Activated T-helper 1 cell treated with anti-CD3 and anti-CD28 coated beads, Interleukin-12 subunit alpha, Interleukin-12 subunit beta, Interleukin-2, Interleukin-4 antibody, amounts not matched to agents 30 ng/mL and 10 ng/mL and 1 ng/mL, durations not matched to agents 14 hours and 24 hours and 36 hours (primary cell): ENCODE measurements around the gene TFIP11. TPM values are rescaled to one million over a fixed set of nuclear protein-coding genes. Genes with fewer than 3 reads are reported as not detected.

Source experiments
- DNase-seq: peaks from one replicate; pipeline ENCODE4 v3.0.0; 2021; ENCODE audit warnings: low spot score
- H3K27ac Mint-ChIP-seq: one replicate; pipeline ENCODE4 v1.8.0; 2021; ENCODE audit warnings: mild to moderate bottlenecking, mixed read lengths
- H3K27me3 Mint-ChIP-seq: one replicate; pipeline ENCODE4 v1.8.0; 2022; ENCODE audit warnings: mild to moderate bottlenecking, moderate library complexity, mixed read lengths; ENCODE audit not compliant: insufficient read depth
- H3K36me3 Mint-ChIP-seq: one replicate; pipeline ENCODE4 v1.8.0; 2021; ENCODE audit warnings: low read depth, mixed read lengths
- H3K4me1 Mint-ChIP-seq: one replicate; pipeline ENCODE4 v1.8.0; 2021; ENCODE audit warnings: low read depth, mixed read lengths
- H3K4me3 Mint-ChIP-seq: one replicate; pipeline ENCODE4 v1.8.0; 2021; ENCODE audit warnings: mild to moderate bottlenecking, moderate library complexity, mixed read lengths
- H3K9me3 Mint-ChIP-seq: one replicate; pipeline ENCODE4 v1.8.0; 2021; ENCODE audit warnings: mixed read lengths
- intact Hi-C: fragments of 100-400 bp; cut with micrococcal nuclease; formaldehyde crosslinking; loops from one replicate; pipeline ENCODE4 v1.15.1; 2024
- total RNA-seq: library from RNA; stranded (reverse); gene quantifications from 2 replicates; pipeline ENCODE4 v1.2.3, GENCODE V29; 2022

Gene TFIP11
- total RNA-seq, 1 donor from 2014 or later: 58.1 TPM

GRCh38 chr22:26444777-26445176 is 67.5 kb downstream of the TFIP11 start:
- Mint-ChIP-seq H3K27ac (no peak overlapping the region), H3K9me3 (no peaks in the 10 kb centered on the region), H3K4me3 (no peak overlapping the region), H3K4me1 (peaks cover 8% of the 10 kb centered on the region), H3K27me3 (no peaks in the 10 kb centered on the region), H3K36me3 (peaks cover 23% of the 10 kb centered on the region)
- intact Hi-C loops: no loop called here
- DNase-seq: no peak

GRCh38 chr22:26443901-26444690 is 68.2 kb downstream of the TFIP11 start:
- Mint-ChIP-seq H3K36me3 (peaks cover 23% of the 10 kb centered on the region), H3K27ac (no peak overlapping the region), H3K4me1 (peaks cover 8% of the 10 kb centered on the region), H3K27me3 (no peaks in the 10 kb centered on the region), H3K9me3 (no peaks in the 10 kb centered on the region), H3K4me3 (no peak overlapping the region)
- DNase-seq: no peak
- intact Hi-C loops: no loop called here

- DNase-seq: no peak
- Mint-ChIP-seq H3K4me3 (no peak overlapping the region), H3K36me3 (peaks cover 22% of the 10 kb centered on the region), H3K9me3 (no peaks in the 10 kb centered on the region), H3K27me3 (no peaks in the 10 kb centered on the region), H3K27ac (no peak overlapping the region), H3K4me1 (peaks cover 15% of the 10 kb centered on the region)
- intact Hi-C loops: no loop called here
These were observed 70.1 kb downstream of the TFIP11 start for GRCh38 chr22:26442086-26442756.

Other genes starting within 250 kb of the TFIP11 start
- 23.4 and 23.5 TPM in 2 replicates for gene ASPHD2, start 83.2 kb downstream of the TFIP11 start, total RNA-seq
- gene HPS4, start 28.7 kb downstream of the TFIP11 start, total RNA-seq: 43.8 and 44.5 TPM in 2 replicates
- gene SRRD, start 28.6 kb downstream of the TFIP11 start, total RNA-seq: 29.2 and 34.8 TPM in 2 replicates
- gene TPST2, start 77.7 kb upstream of the TFIP11 start, total RNA-seq: 36.1 and 37.0 TPM in 2 replicates
- not detected in 2 replicates for gene CRYBB1, start 105.6 kb upstream of the TFIP11 start, total RNA-seq
- gene CRYBA4, start 109.5 kb upstream of the TFIP11 start, total RNA-seq: not detected in 2 replicates
- 37.9 and 39.8 TPM in 2 replicates for gene MIAT, start 145.1 kb upstream of the TFIP11 start, total RNA-seq